Activated naive CD4-positive, alpha-beta T cell (primary cell): Measurements from ENCODE around the gene PLD5.
"Not testable (repeated sequence)": the region's sequence is repeated elsewhere in the genome, so short reads cannot be mapped to it uniquely, and the experiment has no call there.

Source experiments
- DNase-seq, 4 experiments: peaks; one replicate each; lab custom pipeline; 2025; lab: John Stamatoyannopoulos, UW

The PLD5 gene

GRCh38 chr1:242212401-242212800, 312.1 kb downstream of the PLD5 start:
- no peak for DNase-seq

- DNase-seq = no peak
These were observed 313.1 kb downstream of the PLD5 start for GRCh38 chr1:242211254-242212022.

GRCh38 chr1:242210316-242210715, 314.2 kb downstream of the PLD5 start:
- DNase-seq = not testable (repeated sequence)

- DNase-seq = no peak
These were observed 315.4 kb downstream of the PLD5 start for GRCh38 chr1:242209063-242209462.

- no peak for DNase-seq
These were observed 316.5 kb downstream of the PLD5 start for GRCh38 chr1:242208021-242208420.

- no peak for DNase-seq
These were observed 317.5 kb downstream of the PLD5 start for GRCh38 chr1:242206994-242207393.

- DNase-seq = no peak
These were observed 318.6 kb downstream of the PLD5 start for GRCh38 chr1:242205622-242206489.

GRCh38 chr1:242203262-242203661, 321.2 kb downstream of the PLD5 start:
- no peak for DNase-seq

- no peak for DNase-seq
These were observed 323.4 kb downstream of the PLD5 start for GRCh38 chr1:242201090-242201489.

GRCh38 chr1:242199776-242200458, 324.6 kb downstream of the PLD5 start:
- DNase-seq = no peak

- DNase-seq = no peak
These were observed 326.3 kb downstream of the PLD5 start for GRCh38 chr1:242197907-242198820.

- DNase-seq = no peak
These were observed 327.6 kb downstream of the PLD5 start for GRCh38 chr1:242196914-242197313.

GRCh38 chr1:242196101-242196500, 328.4 kb downstream of the PLD5 start:
- DNase-seq = no peak

- no peak for DNase-seq
These were observed 334.9 kb downstream of the PLD5 start for GRCh38 chr1:242189591-242189990.

GRCh38 chr1:242187816-242188215, 336.7 kb downstream of the PLD5 start:
- DNase-seq = no peak

GRCh38 chr1:242187171-242187570, 337.3 kb downstream of the PLD5 start:
- no peak for DNase-seq

- DNase-seq = no peak
These were observed 338.8 kb downstream of the PLD5 start for GRCh38 chr1:242185731-242186130.

GRCh38 chr1:242184955-242185354, 339.5 kb downstream of the PLD5 start:
- DNase-seq = no peak

GRCh38 chr1:242179767-242180166, 344.7 kb downstream of the PLD5 start:
- not testable (repeated sequence) for DNase-seq

GRCh38 chr1:242178924-242179708, 345.4 kb downstream of the PLD5 start:
- no peak for DNase-seq

GRCh38 chr1:242178436-242178835, 346.1 kb downstream of the PLD5 start:
- DNase-seq = no peak
